RWPE2 (cell line): ENCODE data around the gene ZBTB46.

ENCODE experiments used
- ATAC-seq: fragments of 200-7000 bp; cut with Tn5 transposase; 3 replicates; pipeline ENCODE4 v1.9.1; 2021; ENCODE audit warnings: low read depth
- DNase-seq: peaks from one replicate; pipeline ENCODE4 v3.0.0-alpha.2; 2020; ENCODE audit warnings: low spot score
- H3K27ac ChIP-seq: fragments of 450-650 bp; 2 replicates; pipeline ENCODE4 v1.5.1; 2017; ENCODE audit warnings: mild to moderate bottlenecking; ENCODE audit not compliant: poor library complexity, severe bottlenecking
- H3K27me3 ChIP-seq: fragments of 250-450 bp; sonication (Bioruptor Pico); 2 replicates; pipeline ENCODE4 v1.5.1; 2021; ENCODE audit warnings: mild to moderate bottlenecking, moderate library complexity; ENCODE audit not compliant: insufficient read depth, poor library complexity, severe bottlenecking
- H3K36me3 ChIP-seq: fragments of 250-450 bp; sonication (Bioruptor Pico); 2 replicates; pipeline ENCODE4 v1.5.1; 2020; ENCODE audit warnings: low read depth, mild to moderate bottlenecking, moderate library complexity
- H3K4me1 ChIP-seq: fragments of 250-450 bp; sonication (Bioruptor Pico); 2 replicates; pipeline ENCODE4 v1.5.1; 2021; ENCODE audit warnings: mild to moderate bottlenecking, moderate library complexity; ENCODE audit not compliant: insufficient read depth, poor library complexity, severe bottlenecking
- H3K4me3 ChIP-seq: fragments of 250-450 bp; sonication (Bioruptor Pico); 2 replicates; pipeline ENCODE4 v1.5.1; 2021; ENCODE audit warnings: mild to moderate bottlenecking, moderate library complexity; ENCODE audit not compliant: severe bottlenecking
- H3K9me3 ChIP-seq: fragments of 250-450 bp; sonication (Bioruptor Pico); 2 replicates; pipeline ENCODE4 v1.5.1; 2021; ENCODE audit warnings: mild to moderate bottlenecking, moderate library complexity; ENCODE audit not compliant: severe bottlenecking
- TF ChIP-seq, protein P1 (sequence below): fragments of 450-650 bp; IDR thresholded peaks from one replicate; pipeline ENCODE4 v1.5.1; 2017; ENCODE audit warnings: mild to moderate bottlenecking, moderate library complexity; ENCODE audit not compliant: poor library complexity, severe bottlenecking

ZBTB46 gene

DNA sequence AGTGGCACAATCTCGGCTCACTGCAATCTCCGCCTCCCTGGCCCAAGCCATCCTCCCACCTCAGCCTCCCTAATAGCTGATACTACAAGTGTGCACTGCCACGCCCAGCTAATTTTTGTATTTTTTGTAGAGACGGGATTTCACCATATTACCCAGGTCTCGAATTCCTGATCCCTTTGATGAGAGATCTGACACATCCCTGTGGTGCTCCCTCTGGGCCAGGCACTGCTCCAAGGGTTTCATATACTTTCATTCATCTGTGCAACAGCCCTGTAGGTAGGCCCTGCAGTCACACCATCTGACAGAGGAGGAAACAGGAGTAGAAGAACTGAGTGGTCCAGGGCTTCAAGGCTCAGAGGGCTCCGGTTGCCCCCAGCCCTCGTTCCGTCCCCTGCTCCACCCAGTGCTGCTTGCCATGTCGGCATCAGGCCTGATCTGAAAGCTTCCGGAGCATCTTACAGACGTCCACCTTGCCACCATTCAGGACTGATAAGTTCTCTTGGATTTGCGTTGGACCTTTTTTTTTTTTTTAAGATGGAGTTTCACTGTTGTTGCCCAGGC lies 119.9 kb downstream of the ZBTB46 start:
- peaks cover 9% of the 10 kb centered on the region for H3K4me1 ChIP-seq
- H3K27me3 ChIP-seq = no peaks in the 10 kb centered on the region
- H3K9me3 ChIP-seq = peaks cover 10% of the 10 kb centered on the region
- H3K27ac ChIP-seq = no peak overlapping the region
- TF ChIP-seq, protein P1, sequence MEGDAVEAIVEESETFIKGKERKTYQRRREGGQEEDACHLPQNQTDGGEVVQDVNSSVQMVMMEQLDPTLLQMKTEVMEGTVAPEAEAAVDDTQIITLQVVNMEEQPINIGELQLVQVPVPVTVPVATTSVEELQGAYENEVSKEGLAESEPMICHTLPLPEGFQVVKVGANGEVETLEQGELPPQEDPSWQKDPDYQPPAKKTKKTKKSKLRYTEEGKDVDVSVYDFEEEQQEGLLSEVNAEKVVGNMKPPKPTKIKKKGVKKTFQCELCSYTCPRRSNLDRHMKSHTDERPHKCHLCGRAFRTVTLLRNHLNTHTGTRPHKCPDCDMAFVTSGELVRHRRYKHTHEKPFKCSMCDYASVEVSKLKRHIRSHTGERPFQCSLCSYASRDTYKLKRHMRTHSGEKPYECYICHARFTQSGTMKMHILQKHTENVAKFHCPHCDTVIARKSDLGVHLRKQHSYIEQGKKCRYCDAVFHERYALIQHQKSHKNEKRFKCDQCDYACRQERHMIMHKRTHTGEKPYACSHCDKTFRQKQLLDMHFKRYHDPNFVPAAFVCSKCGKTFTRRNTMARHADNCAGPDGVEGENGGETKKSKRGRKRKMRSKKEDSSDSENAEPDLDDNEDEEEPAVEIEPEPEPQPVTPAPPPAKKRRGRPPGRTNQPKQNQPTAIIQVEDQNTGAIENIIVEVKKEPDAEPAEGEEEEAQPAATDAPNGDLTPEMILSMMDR = no peak
- peaks cover 82% of the 10 kb centered on the region for H3K36me3 ChIP-seq
- H3K4me3 ChIP-seq = no peak overlapping the region
- ATAC-seq (no peak), DNase-seq (peak; percentile 65)

DNA sequence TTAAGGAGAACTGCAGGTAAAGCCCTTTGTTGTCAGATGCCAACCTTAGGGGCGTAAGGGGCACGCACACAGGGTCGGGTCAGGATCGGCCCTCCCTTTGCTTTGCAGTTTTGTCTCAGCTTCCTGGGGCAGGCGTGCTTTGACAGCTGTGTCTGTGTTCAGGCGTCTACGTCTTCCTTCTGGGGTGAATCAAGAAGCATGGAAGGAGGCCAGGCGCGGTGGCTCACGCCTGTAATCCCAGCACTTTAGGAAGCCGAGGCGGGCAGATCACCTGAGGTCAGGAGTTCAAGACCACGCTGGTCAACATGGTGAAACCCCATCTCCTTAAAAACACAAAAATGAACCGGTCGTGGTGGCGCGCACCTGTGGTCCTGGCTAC lies 121.9 kb downstream of the ZBTB46 start:
- H3K4me3 ChIP-seq = peak overlapping the region; percentile 72

DNA sequence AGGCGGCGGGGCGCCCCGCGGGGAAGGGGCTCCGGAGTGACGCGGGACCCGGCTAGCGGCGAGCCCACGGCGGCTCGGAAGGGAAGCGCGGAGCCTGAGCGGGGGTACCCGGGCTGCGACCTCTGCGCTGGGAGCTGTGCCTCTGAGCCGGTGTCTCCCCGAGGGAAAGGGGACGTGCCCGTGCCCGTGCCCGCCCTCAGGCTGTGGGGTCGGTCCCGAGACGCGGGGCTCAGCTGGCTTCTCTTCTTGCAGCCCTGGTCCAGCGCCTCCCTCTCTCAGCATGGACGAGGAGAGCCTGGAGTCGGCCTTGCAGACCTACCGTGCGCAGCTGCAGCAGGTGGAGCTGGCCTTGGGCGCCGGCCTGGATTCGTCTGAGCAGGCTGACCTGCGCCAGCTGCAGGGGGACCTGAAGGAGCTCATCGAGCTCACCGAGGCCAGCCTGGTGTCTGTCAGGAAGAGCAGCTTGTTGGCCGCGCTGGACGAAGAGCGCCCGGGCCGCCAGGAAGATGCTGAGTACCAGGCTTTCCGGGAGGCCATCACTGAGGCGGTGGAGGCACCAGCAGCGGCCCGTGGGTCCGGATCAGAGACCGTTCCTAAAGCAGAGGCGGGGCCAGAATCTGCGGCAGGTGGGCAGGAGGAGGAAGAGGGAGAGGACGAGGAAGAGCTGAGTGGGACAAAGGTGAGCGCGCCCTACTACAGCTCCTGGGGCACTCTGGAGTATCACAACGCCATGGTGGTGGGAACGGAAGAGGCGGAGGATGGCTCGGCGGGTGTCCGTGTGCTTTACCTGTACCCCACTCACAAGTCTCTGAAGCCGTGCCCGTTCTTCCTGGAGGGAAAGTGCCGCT lies 122.5 kb downstream of the ZBTB46 start:
- Histone ChIP-seq H3K27me3 (no peaks in the 10 kb centered on the region), H3K9me3 (no peaks in the 10 kb centered on the region), H3K27ac (peak overlapping the region; percentile 73), H3K4me3 (peak overlapping the region; percentile 72), H3K36me3 (peaks cover 77% of the 10 kb centered on the region), H3K4me1 (peaks cover 11% of the 10 kb centered on the region)
- TF ChIP-seq, protein P1 = no peak
- ATAC-seq (no peak), DNase-seq (peak; percentile 89)

More for the DNA sequence above, 121.9 kb downstream of the ZBTB46 start:
- H3K36me3 ChIP-seq = peaks cover 82% of the 10 kb centered on the region
- TF ChIP-seq, protein P1 = no peak
- ATAC-seq (no peak), DNase-seq (peak; percentile 74)
- peaks cover 2% of the 10 kb centered on the region for H3K9me3 ChIP-seq
- no peak overlapping the region for H3K27ac ChIP-seq
- no peaks in the 10 kb centered on the region for H3K27me3 ChIP-seq
- H3K4me1 ChIP-seq = peaks cover 11% of the 10 kb centered on the region

DNA sequence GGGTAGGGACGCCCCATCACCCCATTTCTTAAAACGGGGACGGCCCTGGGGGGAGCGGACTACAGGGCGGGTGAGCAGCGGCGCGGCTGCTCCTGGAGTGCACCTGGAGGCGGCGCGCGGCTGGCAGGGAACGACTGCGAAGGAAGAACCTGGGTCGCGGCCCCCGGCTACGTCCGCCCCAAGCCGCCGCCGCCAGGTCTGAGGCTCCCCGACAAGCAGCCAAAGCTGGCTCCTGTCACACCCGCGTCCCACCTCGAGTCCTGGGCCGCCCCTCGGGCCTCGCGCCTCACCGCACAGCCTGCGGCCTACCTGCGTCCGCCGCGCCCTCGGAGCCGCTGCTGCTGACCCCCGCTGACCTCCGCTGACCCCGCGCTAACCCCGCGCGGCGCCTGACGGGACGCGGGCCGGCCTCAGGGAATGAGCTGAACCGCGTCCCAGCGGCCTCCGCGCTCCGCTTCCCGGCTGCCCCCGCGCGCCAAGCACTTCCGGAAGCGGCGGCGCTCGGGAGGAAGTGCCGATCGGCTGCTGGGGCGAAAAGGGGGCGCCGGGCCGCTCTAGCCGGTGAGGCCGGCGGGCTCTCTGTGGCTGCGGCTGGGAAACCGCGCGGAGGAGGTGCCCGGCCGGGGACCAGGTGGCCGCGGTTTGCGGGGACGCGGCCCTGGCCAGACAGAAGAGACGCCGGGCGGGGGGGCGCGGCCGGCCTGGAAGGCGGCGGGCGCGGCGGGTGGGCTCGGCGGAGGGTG lies 123.3 kb downstream of the ZBTB46 start, which contains the start of the genes ARFRP1 and ZGPAT:
Gene ARFRP1 (minus strand): TSS at position 419 of the 743 bp plus-strand sequence. CDS start 885 bp downstream, outside the sequence.
Gene ZGPAT (plus strand): TSS at position 482 of the 743 bp plus-strand sequence. CDS start 542 bp downstream, outside the sequence.
- peak; percentile 79 for ATAC-seq

More for the DNA sequence above, 123.3 kb downstream of the ZBTB46 start, which contains the start of the genes ARFRP1 and ZGPAT:
- TF ChIP-seq, protein P1 = no peak
- Histone ChIP-seq H3K4me1 (peaks cover 11% of the 10 kb centered on the region), H3K27me3 (no peaks in the 10 kb centered on the region), H3K36me3 (peaks cover 69% of the 10 kb centered on the region), H3K4me3 (peak within 1 kb of the TSS; percentile 72), H3K27ac (peak within 1 kb of the TSS; percentile 73), H3K9me3 (no peaks in the 10 kb centered on the region)
- DNase-seq = peak; percentile 97
